ENCODE measurements around the gene CBX7.

The CBX7 gene

DNA sequence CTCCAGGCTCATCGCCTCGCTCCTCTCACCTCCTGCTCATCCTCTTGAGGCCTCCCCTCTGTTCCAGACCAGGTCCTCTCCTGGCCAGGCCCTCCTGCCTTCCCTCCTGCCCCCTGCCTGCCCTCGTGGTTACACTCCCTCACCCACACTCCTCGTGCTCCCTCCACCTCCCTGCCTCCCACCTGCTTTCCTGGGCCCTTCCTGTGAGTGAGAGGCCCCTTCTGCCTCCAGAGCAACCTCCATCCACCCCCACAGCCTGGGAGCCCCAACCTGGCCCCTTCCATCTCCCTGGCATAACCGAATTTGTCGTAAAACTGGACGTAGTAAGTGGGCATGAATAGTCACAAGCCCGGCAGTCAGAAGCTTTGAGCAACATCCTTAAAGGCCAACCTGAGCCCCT is 70.9 kb downstream of the CBX7 start:
- Histone ChIP-seq H3K79me2 (ENCODE audit: low read length) (no peaks in the 10 kb centered on the region), H3K4me3 (ENCODE audit: low read length) (no peak overlapping the region), H4K20me1 (ENCODE audit: insufficient read depth, low read length) (no peaks in the 10 kb centered on the region)

GRCh38 chr22:39081016-39081415 is 71.5 kb downstream of the CBX7 start:
- no peaks in the 10 kb centered on the region for H3K36me3 ChIP-seq (replicated peaks; ENCODE audit: low read depth, low read length)
- no peak overlapping the region for H2AFZ ChIP-seq (ENCODE audit: low read depth, low read length)
- H3K79me2 ChIP-seq (ENCODE audit: low read length), result no peaks in the 10 kb centered on the region
- no peaks in the 10 kb centered on the region for H4K20me1 ChIP-seq (ENCODE audit: insufficient read depth, low read length)
- H3K9me3 ChIP-seq (ENCODE audit: insufficient read depth, low read length), result no peaks in the 10 kb centered on the region
- no peak overlapping the region for H3K4me2 ChIP-seq (ENCODE audit: low read length)
- TF ChIP-seq EZH2phosphoT487 (IDR thresholded peaks at IDR 0.05; ENCODE audit: low read depth) (no peak), CTCF (IDR thresholded peaks at IDR 0.05; ENCODE audit: low read depth, low read length) (no peak)
- no peak overlapping the region for H3K9ac ChIP-seq (ENCODE audit: low read length)
- no peaks in the 10 kb centered on the region for H3K27me3 ChIP-seq (ENCODE audit: low read depth, low read length)
- H3K4me3 ChIP-seq (ENCODE audit: low read length), result no peak overlapping the region
- peaks cover 26% of the 10 kb centered on the region for H3K4me1 ChIP-seq (ENCODE audit: low read length)
- H3K27ac ChIP-seq (ENCODE audit: low read length), result no peak overlapping the region

More for the DNA sequence above, 70.9 kb downstream of the CBX7 start:
- TF ChIP-seq CTCF (IDR thresholded peaks at IDR 0.05; ENCODE audit: low read depth, low read length), result no peak
- no peak for TF ChIP-seq EZH2phosphoT487 (IDR thresholded peaks at IDR 0.05; ENCODE audit: low read depth)
- H3K4me1 ChIP-seq (ENCODE audit: low read length), result peaks cover 21% of the 10 kb centered on the region
- H3K4me2 ChIP-seq (ENCODE audit: low read length), result no peak overlapping the region
- no peak overlapping the region for H3K27ac ChIP-seq (ENCODE audit: low read length)
- no peaks in the 10 kb centered on the region for H3K36me3 ChIP-seq (replicated peaks; ENCODE audit: low read depth, low read length)
- no peak overlapping the region for H2AFZ ChIP-seq (ENCODE audit: low read depth, low read length)
- H3K9me3 ChIP-seq (ENCODE audit: insufficient read depth, low read length), result no peaks in the 10 kb centered on the region
- no peak overlapping the region for H3K9ac ChIP-seq (ENCODE audit: low read length)
- H3K27me3 ChIP-seq (ENCODE audit: low read depth, low read length), result no peaks in the 10 kb centered on the region

All from OCI-LY3 (cell line).